CD14-positive monocyte (primary cell): ENCODE measurements around the gene ARRB1. TPM values are rescaled to one million over a fixed set of nuclear protein-coding genes. Genes with fewer than 3 reads are reported as not detected.

Source experiments
- DNase-seq, 3 donors: peaks; one replicate each; pipeline ENCODE4 v3.0.0-alpha.2; 2011 to 2022
- H2AFZ ChIP-seq: 2 replicates; pipeline ENCODE4 v1.6.0; 2012; ENCODE audit warnings: mild to moderate bottlenecking, low read depth, low read length, inconsistent platforms; ENCODE audit not compliant: insufficient read depth, poor library complexity, severe bottlenecking
- H3K27ac ChIP-seq, 2 donors: 1 replicate in 1 of 2; 2 replicates in 1 of 2; pipeline ENCODE4 v1.5.1; 2012 to 2013; ENCODE audit warnings: low read length in 2 of 2, control low read depth in 1 of 2, inconsistent platforms in 1 of 2, low read depth in 1 of 2, mild to moderate bottlenecking in 1 of 2
- H3K27me3 ChIP-seq, 2 donors: one replicate each; pipeline versions ENCODE4 v1.6.0 to v1.6.1; 2011 to 2013; ENCODE audit warnings: low read length in 2 of 2; ENCODE audit not compliant: control insufficient read depth in 2 of 2, insufficient read depth in 2 of 2
- H3K36me3 ChIP-seq, 2 donors: replicated peaks in 1 of 2; 1 replicate in 1 of 2; 2 replicates in 1 of 2; pipeline versions ENCODE4 v1.5.1 to v1.6.1; 2012 to 2013; ENCODE audit warnings: low read length in 2 of 2, control low read depth in 1 of 2, inconsistent platforms in 1 of 2, mild to moderate bottlenecking in 1 of 2; ENCODE audit not compliant: insufficient read depth in 2 of 2, control insufficient read depth in 1 of 2
- H3K4me1 ChIP-seq, 2 donors: 1 replicate in 1 of 2; 2 replicates in 1 of 2; pipeline versions ENCODE4 v1.5.1 to v1.6.1; 2012 to 2013; ENCODE audit warnings: low read length in 2 of 2, control low read depth in 1 of 2, inconsistent platforms in 1 of 2, mild to moderate bottlenecking in 1 of 2, moderate library complexity in 1 of 2; ENCODE audit not compliant: insufficient read depth in 2 of 2, control insufficient read depth in 1 of 2
- H3K4me2 ChIP-seq: replicated peaks from 2 replicates; pipeline ENCODE3; 2012; ENCODE audit warnings: low read length, moderate library complexity, mild to moderate bottlenecking; ENCODE audit not compliant: poor library complexity, severe bottlenecking; ENCODE audit errors: extremely low read depth
- H3K4me3 ChIP-seq, 3 experiments: fragments of 200-600 bp in 1 of 3; sonication (generic) in 1 of 3; replicated peaks in 1 of 3; 1 replicate in 2 of 3; 2 replicates in 1 of 3; pipeline ENCODE4 v1.5.1; 2011 to 2013; ENCODE audit warnings: low read length in 3 of 3, mild to moderate bottlenecking in 3 of 3, control low read depth in 2 of 3, low read depth in 2 of 3, inconsistent platforms in 1 of 3, moderate library complexity in 1 of 3
- H3K79me2 ChIP-seq: 2 replicates; pipeline ENCODE4 v1.6.0; 2012; ENCODE audit warnings: mild to moderate bottlenecking, control low read depth, inconsistent platforms, low read length, moderate library complexity; ENCODE audit not compliant: insufficient read depth
- H3K9ac ChIP-seq: 2 replicates; pipeline ENCODE4 v1.6.0; 2017; ENCODE audit warnings: low read length, mild to moderate bottlenecking; ENCODE audit not compliant: insufficient read depth, poor library complexity, severe bottlenecking
- H3K9me3 ChIP-seq, 2 donors: replicated peaks in 1 of 2; 1 replicate in 1 of 2; 2 replicates in 1 of 2; pipeline versions ENCODE4 v1.5.1 to v1.6.1; 2012 to 2013; ENCODE audit warnings: low read length in 2 of 2, control low read depth in 1 of 2; ENCODE audit not compliant: control insufficient read depth in 1 of 2, insufficient read depth in 1 of 2
- H4K20me1 ChIP-seq: 2 replicates; pipeline ENCODE4 v1.6.0; 2012; ENCODE audit warnings: mild to moderate bottlenecking, low read length, control low read depth, moderate library complexity; ENCODE audit not compliant: insufficient read depth
- H3K27ac Mint-ChIP-seq, 7 donors: one replicate each; pipeline ENCODE4 v1.8.0; 2020; ENCODE audit warnings: mild to moderate bottlenecking in 7 of 7, mixed read lengths in 7 of 7, moderate library complexity in 6 of 7, inconsistent platforms in 2 of 7
- H3K27me3 Mint-ChIP-seq, 3 donors: one replicate each; pipeline ENCODE4 v1.8.0; 2021 to 2022; ENCODE audit warnings: low read depth in 3 of 3, mild to moderate bottlenecking in 3 of 3, mixed read lengths in 3 of 3, moderate library complexity in 3 of 3, inconsistent platforms in 1 of 3
- H3K36me3 Mint-ChIP-seq, 2 donors: one replicate each; pipeline ENCODE4 v1.8.0; 2020; ENCODE audit warnings: mixed read lengths in 2 of 2, inconsistent platforms in 1 of 2, mild to moderate bottlenecking in 1 of 2
- H3K4me1 Mint-ChIP-seq: one replicate; pipeline ENCODE4 v1.8.0; 2020; ENCODE audit warnings: mild to moderate bottlenecking, mixed read lengths
- H3K4me3 Mint-ChIP-seq, 2 donors: one replicate each; pipeline ENCODE4 v1.8.0; 2020; ENCODE audit warnings: mild to moderate bottlenecking in 2 of 2, mixed read lengths in 2 of 2, moderate library complexity in 1 of 2
- H3K9me3 Mint-ChIP-seq, 7 donors: one replicate each; pipeline ENCODE4 v1.8.0; 2020 to 2022; ENCODE audit warnings: mixed read lengths in 7 of 7, mild to moderate bottlenecking in 6 of 7, moderate library complexity in 6 of 7, inconsistent platforms in 2 of 7
- WGBS: methylation state at CpG from one replicate; pipeline ENCODE4 v1.1.5; 2013; ENCODE audit warnings: missing lambda C conversion rate; ENCODE audit not compliant: insufficient coverage; 5-methylcytosine and 5-hydroxymethylcytosine counted together
- intact Hi-C, 2 donors: fragments of 100-400 bp; cut with micrococcal nuclease; formaldehyde crosslinking; loops; one replicate each; pipeline versions ENCODE4 v1.15.0 to v1.15.1; 2023
- polyA plus RNA-seq, 3 donors: library from polyadenylated mRNA; depleted of rRNA in 1 of 3; unstranded in 2 of 3; stranded (reverse) in 1 of 3; fragments of 300-500 nt in 2 of 3; fragments of >200 nt in 1 of 3; fragmentation: Illumina TruSeq in 2 of 3; gene quantifications; 1 replicate in 2 of 3; 2 replicates in 1 of 3; pipeline ENCODE4 v1.2.3, GENCODE V29; 2012 to 2021
- TF ChIP-seq, protein P1 (sequence below): fragments of 200-600 bp; IDR thresholded peaks from one replicate; pipeline ENCODE4 v1.8.0; 2022; ENCODE audit warnings: antibody characterized with exemption, mild to moderate bottlenecking

Gene ARRB1
- polyA plus RNA-seq, 3 donors, result 52.6 to 114 (median 66.5) TPM

GRCh38 chr11:75376175-75376574, 24.7 kb upstream of the ARRB1 start:
- intact Hi-C loops, result no loop called here
- peak overlapping the region in 4 of 7 donors; percentile 20 to 57 (median 34) for H3K27ac Mint-ChIP-seq
- Histone ChIP-seq H3K9me3 (no peaks in the 10 kb centered on the region), H3K79me2 (no peaks in the 10 kb centered on the region), H3K4me2 (peak overlapping the region; percentile 29), H3K27me3 (no peaks in the 10 kb centered on the region), H3K27ac (peak overlapping the region in 1 of 2 donors; percentile 41), H3K4me3 (peak overlapping the region in 1 of 3 experiments; percentile 39), H3K9ac (no peak overlapping the region), H3K4me1 (peaks cover 27 to 37% of the 10 kb centered on the region in 2 donors), H3K36me3 (no peaks in the 10 kb centered on the region), H4K20me1 (no peaks in the 10 kb centered on the region), H2AFZ (peak overlapping the region; percentile 68)
- TF ChIP-seq, protein P1, sequence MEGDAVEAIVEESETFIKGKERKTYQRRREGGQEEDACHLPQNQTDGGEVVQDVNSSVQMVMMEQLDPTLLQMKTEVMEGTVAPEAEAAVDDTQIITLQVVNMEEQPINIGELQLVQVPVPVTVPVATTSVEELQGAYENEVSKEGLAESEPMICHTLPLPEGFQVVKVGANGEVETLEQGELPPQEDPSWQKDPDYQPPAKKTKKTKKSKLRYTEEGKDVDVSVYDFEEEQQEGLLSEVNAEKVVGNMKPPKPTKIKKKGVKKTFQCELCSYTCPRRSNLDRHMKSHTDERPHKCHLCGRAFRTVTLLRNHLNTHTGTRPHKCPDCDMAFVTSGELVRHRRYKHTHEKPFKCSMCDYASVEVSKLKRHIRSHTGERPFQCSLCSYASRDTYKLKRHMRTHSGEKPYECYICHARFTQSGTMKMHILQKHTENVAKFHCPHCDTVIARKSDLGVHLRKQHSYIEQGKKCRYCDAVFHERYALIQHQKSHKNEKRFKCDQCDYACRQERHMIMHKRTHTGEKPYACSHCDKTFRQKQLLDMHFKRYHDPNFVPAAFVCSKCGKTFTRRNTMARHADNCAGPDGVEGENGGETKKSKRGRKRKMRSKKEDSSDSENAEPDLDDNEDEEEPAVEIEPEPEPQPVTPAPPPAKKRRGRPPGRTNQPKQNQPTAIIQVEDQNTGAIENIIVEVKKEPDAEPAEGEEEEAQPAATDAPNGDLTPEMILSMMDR, result no peak
- H3K36me3 Mint-ChIP-seq, result no peaks in the 10 kb centered on the region
- peak in 1 of 3 donors; percentile 19 for DNase-seq
- no peaks in the 10 kb centered on the region for H3K9me3 Mint-ChIP-seq
- 85% methylated on average over 3 of the region's 9 CpGs for WGBS
- peak overlapping the region; percentile 31 to 62 for H3K4me3 Mint-ChIP-seq
- H3K27me3 Mint-ChIP-seq, result no peaks in the 10 kb centered on the region
- H3K4me1 Mint-ChIP-seq, result peaks cover 30% of the 10 kb centered on the region

DNA sequence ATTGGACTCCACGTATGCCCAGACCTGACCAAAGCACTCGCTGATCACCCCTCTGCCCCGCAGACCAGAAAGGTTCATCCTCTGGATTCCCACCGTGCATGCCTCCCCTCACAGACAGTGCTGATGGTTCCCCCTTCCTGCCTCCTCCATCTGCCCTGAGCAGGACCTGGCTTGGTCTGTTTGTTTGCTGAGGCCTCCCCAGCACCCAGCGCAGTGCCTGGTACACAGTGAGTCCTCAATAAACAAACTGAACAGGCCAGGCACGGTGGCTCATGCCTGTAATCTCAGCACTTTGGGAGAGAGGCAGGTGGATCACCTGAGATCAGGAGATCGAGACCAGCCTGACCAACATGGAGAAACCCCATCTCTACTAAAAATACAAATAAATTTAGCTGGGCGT, 24.2 kb upstream of the ARRB1 start:
- no peak overlapping the region for H3K9ac ChIP-seq
- no peak overlapping the region for H3K27ac ChIP-seq
- no peak overlapping the region for H3K4me2 ChIP-seq
- H3K79me2 ChIP-seq, result no peaks in the 10 kb centered on the region
- no peaks in the 10 kb centered on the region for H3K36me3 Mint-ChIP-seq
- peak overlapping the region in 3 of 7 donors; percentile 46 to 61 (median 51) for H3K27ac Mint-ChIP-seq
- H3K4me3 ChIP-seq, result no peak overlapping the region
- H3K36me3 ChIP-seq, result no peaks in the 10 kb centered on the region
- no peak overlapping the region for H2AFZ ChIP-seq
- peaks cover 25% of the 10 kb centered on the region for H3K4me1 Mint-ChIP-seq
- DNase-seq, result no peak
- 91% methylated on average over 6 of the region's 8 CpGs for WGBS
- no peaks in the 10 kb centered on the region for H4K20me1 ChIP-seq
- no peaks in the 10 kb centered on the region for H3K27me3 ChIP-seq
- intact Hi-C loops, result no loop called here
- H3K4me1 ChIP-seq, result peaks cover 22 to 32% of the 10 kb centered on the region in 2 donors
- H3K4me3 Mint-ChIP-seq, result no peak overlapping the region
- TF ChIP-seq, protein P1, result no peak
- H3K27me3 Mint-ChIP-seq, result no peaks in the 10 kb centered on the region
- H3K9me3 Mint-ChIP-seq, result no peaks in the 10 kb centered on the region
- no peaks in the 10 kb centered on the region for H3K9me3 ChIP-seq
